Endothelial cell of umbilical vein (primary cell): ENCODE data around the gene SMAD7. TPM values are rescaled to one million over a fixed set of nuclear protein-coding genes. Genes with fewer than 3 reads are reported as not detected.

Experiments
- BruUV-seq: library from RNA; stranded (reverse); fragments of 400-500 nt; replicated peaks from 2 replicates; lab custom pipeline; 2021; lab: Mats Ljungman, UMichigan
- CTCF ChIA-PET: fragments of 300-600, 350-600 bp; sonication (Branson Sonifier 250); formaldehyde crosslinking; loops from one replicate; lab custom pipeline; 2021; ENCODE audit warnings: antibody characterized with exemption, inconsistent platforms; lab: Charles Lee
- POLR2A ChIA-PET: fragments of 300-600, 350-600 bp; sonication (Branson Sonifier 250); formaldehyde crosslinking; loops from one replicate; lab custom pipeline; 2021; ENCODE audit warnings: antibody characterized with exemption, inconsistent platforms; lab: Charles Lee
- DNase-seq: peaks from one replicate; pipeline ENCODE4 v3.0.0-alpha.2; 2011; ENCODE audit warnings: low read depth, low spot score
- FAIRE-seq: peaks from 2 replicates; lab custom pipeline; 2011; peaks lifted over from hg19 to GRCh38; lab: Jason Lieb, UNC
- H2AFZ ChIP-seq: 2 replicates; pipeline ENCODE4 v1.6.0; 2012; ENCODE audit warnings: low read depth, low read length, control low read depth, inconsistent platforms
- H3K27ac ChIP-seq: 2 replicates; pipeline ENCODE4 v1.5.1; 2011; ENCODE audit warnings: low read depth, mild to moderate bottlenecking, control low read depth, low read length, moderate library complexity; ENCODE audit not compliant: insufficient read depth
- H3K27me3 ChIP-seq, 2 experiments: 2 replicates each; pipeline versions ENCODE4 v1.6.0 to v1.6.1; 2011; ENCODE audit warnings: low read length in 2 of 2, mixed read lengths in 1 of 2; ENCODE audit not compliant: control insufficient read depth in 2 of 2, insufficient read depth in 2 of 2
- H3K36me3 ChIP-seq, 2 experiments: 2 replicates in 1 of 2; 3 replicates in 1 of 2; pipeline ENCODE4 v1.5.1; 2011; ENCODE audit warnings: low read length in 2 of 2, mild to moderate bottlenecking in 1 of 2, moderate library complexity in 1 of 2; ENCODE audit not compliant: control insufficient read depth in 2 of 2, insufficient read depth in 2 of 2; ENCODE audit errors: extremely low read depth in 1 of 2
- H3K4me1 ChIP-seq: 3 replicates; pipeline ENCODE4 v1.5.1; 2011; ENCODE audit warnings: mild to moderate bottlenecking, low read length; ENCODE audit not compliant: control insufficient read depth, insufficient read depth; ENCODE audit errors: extremely low read depth
- H3K4me2 ChIP-seq: 2 replicates; pipeline ENCODE4 v1.6.1; 2011; ENCODE audit warnings: low read length, control low read depth, mixed read lengths; ENCODE audit not compliant: insufficient read depth
- H3K4me3 ChIP-seq, 3 experiments: fragments of 200-600 bp in 1 of 3; sonication (generic), shearing (Covaris generic) in 1 of 3; replicated peaks in 1 of 3; 2 replicates each; pipeline ENCODE4 v1.5.1; 2011 to 2016; ENCODE audit warnings: control low read depth in 3 of 3, low read length in 3 of 3, mild to moderate bottlenecking in 2 of 3, inconsistent platforms in 1 of 3, low read depth in 1 of 3, moderate library complexity in 1 of 3; ENCODE audit not compliant: insufficient read depth in 1 of 3
- H3K79me2 ChIP-seq: 2 replicates; pipeline ENCODE4 v1.6.0; 2012; ENCODE audit warnings: low read length, inconsistent platforms; ENCODE audit not compliant: control insufficient read depth, insufficient read depth
- H3K9ac ChIP-seq: replicated peaks from 2 replicates; pipeline ENCODE3; 2011; ENCODE audit warnings: low read length, control low read depth; ENCODE audit not compliant: insufficient read depth; ENCODE audit errors: extremely low read depth
- H3K9me1 ChIP-seq: replicated peaks from 3 replicates; pipeline ENCODE4 v1.6.0; 2011; ENCODE audit warnings: mild to moderate bottlenecking, low read length; ENCODE audit not compliant: control insufficient read depth, insufficient read depth; ENCODE audit errors: extremely low read depth
- H3K9me3 ChIP-seq: replicated peaks from 2 replicates; pipeline ENCODE4 v1.5.1; 2012; ENCODE audit warnings: low read length, inconsistent platforms; ENCODE audit not compliant: control insufficient read depth, insufficient read depth
- H4K20me1 ChIP-seq: replicated peaks from 2 replicates; pipeline ENCODE3; 2011; ENCODE audit warnings: mild to moderate bottlenecking, low read length; ENCODE audit not compliant: control insufficient read depth, insufficient read depth; ENCODE audit errors: extremely low read depth
- CTCF ChIP-seq, 2 donors: IDR thresholded peaks; 1 replicate in 1 of 2; 2 replicates in 1 of 2; pipeline ENCODE4 v1.5.1; 2011; ENCODE audit warnings: low read length in 2 of 2, mild to moderate bottlenecking in 2 of 2, moderate library complexity in 2 of 2, control low read depth in 1 of 2, inconsistent platforms in 1 of 2, low read depth in 1 of 2; ENCODE audit not compliant: insufficient read depth in 1 of 2; ENCODE audit errors: extremely low read depth in 1 of 2
- EZH2 ChIP-seq: IDR thresholded peaks from 2 replicates; pipeline ENCODE4 v1.6.1; 2012; ENCODE audit warnings: borderline replicate concordance, low read depth, mild to moderate bottlenecking, moderate library complexity, low read length, inconsistent platforms; ENCODE audit not compliant: severe bottlenecking
- FOS ChIP-seq: IDR thresholded peaks from 2 replicates; pipeline ENCODE4 v1.6.1; 2011; ENCODE audit warnings: mild to moderate bottlenecking, low read length, moderate library complexity, borderline replicate concordance; ENCODE audit not compliant: insufficient read depth
- GATA2 ChIP-seq: IDR thresholded peaks from 2 replicates; pipeline ENCODE4 v1.7.0; 2011; ENCODE audit warnings: low read depth, mild to moderate bottlenecking, moderate library complexity, mixed read lengths, low read length; ENCODE audit not compliant: insufficient read length, insufficient read depth
- JUN ChIP-seq: IDR thresholded peaks from 2 replicates; pipeline ENCODE4 v1.6.1; 2011; ENCODE audit warnings: borderline replicate concordance, low read depth; ENCODE audit not compliant: insufficient read length, insufficient read depth
- MAX ChIP-seq: IDR thresholded peaks from 2 replicates; pipeline ENCODE4 v1.6.1; 2011; ENCODE audit not compliant: insufficient read depth, insufficient read length
- MYC ChIP-seq: IDR thresholded peaks from one replicate; pipeline ENCODE4 v1.6.1; 2011; ENCODE audit warnings: mild to moderate bottlenecking, low read depth, low read length
- POLR2A ChIP-seq: IDR thresholded peaks from 2 replicates; pipeline ENCODE4 v1.6.1; 2012; ENCODE audit warnings: low read depth, mild to moderate bottlenecking, control low read depth, low read length
- POLR2AphosphoS5 ChIP-seq: IDR thresholded peaks from 2 replicates; pipeline ENCODE4 v1.6.1; 2012; ENCODE audit warnings: low read depth, mild to moderate bottlenecking, control low read depth, low read length, moderate library complexity; ENCODE audit not compliant: insufficient read depth
- dilution Hi-C: fragments of 300-500 bp; cut with MboI; formaldehyde crosslinking; loops from one replicate; pipeline ENCODE4 v1.15.0; 2019; ENCODE audit warnings: low sequenced_read_pairs; ENCODE audit not compliant: extremely low pct_ligation_motif_present
- intact Hi-C: fragments of 100-400 bp; cut with micrococcal nuclease; formaldehyde crosslinking; loops from one replicate; pipeline ENCODE4 v1.10.0; 2022
- polyA plus RNA-seq, 4 experiments: library from polyadenylated mRNA; depleted of rRNA in 3 of 4; stranded (reverse) in 3 of 4; unstranded in 1 of 4; fragments of >200 nt; gene quantifications; 2 replicates each; pipeline versions ENCODE4 v1.2.1 to v1.2.3, GENCODE V29; 2011 to 2012; ENCODE audit warnings: missing spikeins in 1 of 4
- total RNA-seq: library from RNA; stranded (reverse); gene quantifications from 2 replicates; pipeline ENCODE4 v1.2.3, GENCODE V29; 2021

SMAD7 gene
- total and polyA plus RNA-seq, 2 donors (not counting 3 experiments of a cell fraction or from before 2014, with no cell fraction given): 3.6 to 8.0 TPM

GRCh38 chr18:48956356-48956755 is 5.6 kb upstream of the SMAD7 start:
- no peak for TF ChIP-seq EZH2
- TF ChIP-seq CTCF (IDR thresholded peaks at IDR 0.05; ENCODE audit: extremely low read depth in 1 of 2, insufficient read depth in 1 of 2, low read depth in 1 of 2, low read length in 2 of 2): no peak
- no peak for TF ChIP-seq GATA2
- no peak for TF ChIP-seq POLR2AphosphoS5
- TF ChIP-seq JUN: no peak
- no peak for TF ChIP-seq MYC
- TF ChIP-seq FOS: no peak
- TF ChIP-seq POLR2A: no peak
- TF ChIP-seq MAX: no peak
- no peak overlapping the region for H3K4me3 ChIP-seq
- H3K9me1 ChIP-seq: no peaks in the 10 kb centered on the region
- no peaks in the 10 kb centered on the region for H4K20me1 ChIP-seq
- BruUV-seq: no TSS peak
- dilution Hi-C loops (no loop called here), intact Hi-C loops (no loop called here)
- H3K36me3 ChIP-seq: no peaks in the 10 kb centered on the region
- no peak overlapping the region for H2AFZ ChIP-seq
- no peaks in the 10 kb centered on the region for H3K79me2 ChIP-seq
- H3K27me3 ChIP-seq: no peaks in the 10 kb centered on the region
- no peaks in the 10 kb centered on the region for H3K9me3 ChIP-seq
- POLR2A ChIA-PET: no interaction called here
- H3K4me2 ChIP-seq: no peak overlapping the region
- peaks cover 34% of the 10 kb centered on the region for H3K4me1 ChIP-seq
- FAIRE-seq (no peak), DNase-seq (no peak)
- CTCF ChIA-PET: interaction anchor here (1.0 to 1.5 kb wide), 5 partner anchors 114 to 283 kb away, joined by 3 read pairs; no protein-coding TSS in a partner anchor
- H3K9ac ChIP-seq: no peak overlapping the region
- peak overlapping the region; percentile 66 for H3K27ac ChIP-seq
